ENCODE measurements around the gene PITPNM3. TPM values are rescaled to one million over a fixed set of nuclear protein-coding genes. Genes with fewer than 3 reads are reported as not detected.

PITPNM3 gene
- total and polyA plus RNA-seq, 4 donors: 2.0 to 12.6 (median 5.4) TPM

- DNase-seq: no peak
These were observed 31.0 kb upstream of the PITPNM3 start for GRCh38 chr17:6587310-6587709.

DNA sequence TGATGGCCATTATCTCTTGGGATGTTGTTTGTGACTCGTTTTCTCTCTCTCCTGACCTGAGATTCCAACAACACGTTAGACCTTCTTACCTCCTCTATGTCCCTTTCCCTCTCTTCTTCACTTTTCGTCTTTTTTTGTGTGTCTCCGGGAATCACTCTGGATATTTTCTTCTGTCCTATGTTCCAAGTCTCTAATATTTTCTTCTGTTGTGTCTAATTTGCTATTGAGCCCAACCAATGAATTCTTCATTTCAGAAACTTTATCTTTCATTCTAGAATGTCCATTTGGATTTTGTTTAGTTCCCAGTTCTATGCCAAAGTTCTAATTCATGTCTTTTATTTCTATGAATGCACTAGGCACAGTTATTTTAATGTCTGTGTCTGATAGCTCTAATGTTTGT is 27.1 kb upstream of the PITPNM3 start:
- Histone ChIP-seq H3K4me1 (ENCODE audit: control insufficient read depth in 5 of 5, insufficient read depth in 5 of 5, low read length in 5 of 5) (no peaks in the 10 kb centered on the region), H3K27ac (ENCODE audit: low read depth in 1 of 2, low read length in 1 of 2) (no peak overlapping the region), H3K4me3 (no peak overlapping the region), H3K9ac (ENCODE audit: insufficient read depth in 1 of 2, low read length in 2 of 2) (no peak overlapping the region), H3K36me3 (ENCODE audit: control insufficient read depth in 4 of 4, insufficient read depth in 4 of 4, low read length in 4 of 4) (peaks cover 18 to 63% (median 50%) of the 10 kb centered on the region in 4 donors), H3K9me3 (ENCODE audit: control insufficient read depth in 4 of 4, insufficient read depth in 3 of 4, low read length in 3 of 4) (peaks cover 0 to 4% (median 0%) of the 10 kb centered on the region in 4 donors), H3K27me3 (ENCODE audit: control insufficient read depth in 3 of 3, insufficient read depth in 3 of 3, low read length in 2 of 3) (no peaks in the 10 kb centered on the region)
- TF ChIP-seq, protein P1, sequence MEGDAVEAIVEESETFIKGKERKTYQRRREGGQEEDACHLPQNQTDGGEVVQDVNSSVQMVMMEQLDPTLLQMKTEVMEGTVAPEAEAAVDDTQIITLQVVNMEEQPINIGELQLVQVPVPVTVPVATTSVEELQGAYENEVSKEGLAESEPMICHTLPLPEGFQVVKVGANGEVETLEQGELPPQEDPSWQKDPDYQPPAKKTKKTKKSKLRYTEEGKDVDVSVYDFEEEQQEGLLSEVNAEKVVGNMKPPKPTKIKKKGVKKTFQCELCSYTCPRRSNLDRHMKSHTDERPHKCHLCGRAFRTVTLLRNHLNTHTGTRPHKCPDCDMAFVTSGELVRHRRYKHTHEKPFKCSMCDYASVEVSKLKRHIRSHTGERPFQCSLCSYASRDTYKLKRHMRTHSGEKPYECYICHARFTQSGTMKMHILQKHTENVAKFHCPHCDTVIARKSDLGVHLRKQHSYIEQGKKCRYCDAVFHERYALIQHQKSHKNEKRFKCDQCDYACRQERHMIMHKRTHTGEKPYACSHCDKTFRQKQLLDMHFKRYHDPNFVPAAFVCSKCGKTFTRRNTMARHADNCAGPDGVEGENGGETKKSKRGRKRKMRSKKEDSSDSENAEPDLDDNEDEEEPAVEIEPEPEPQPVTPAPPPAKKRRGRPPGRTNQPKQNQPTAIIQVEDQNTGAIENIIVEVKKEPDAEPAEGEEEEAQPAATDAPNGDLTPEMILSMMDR (IDR thresholded peaks at IDR 0.05; ENCODE audit: control extremely low read depth, extremely low read depth): no peak
- DNase-seq: no peak
- WGBS, 2 donors: 97 to 98% methylated on average over 4 of the region's 4 CpGs
- no peak for ATAC-seq (ENCODE audit: insufficient read depth, low FRiP score)

More at GRCh38 chr17:6587310-6587709, 31.0 kb upstream of the PITPNM3 start:
- ATAC-seq (ENCODE audit: insufficient read depth, low FRiP score): no peak
- H3K27me3 ChIP-seq (ENCODE audit: control insufficient read depth in 3 of 3, insufficient read depth in 3 of 3, low read length in 2 of 3): no peaks in the 10 kb centered on the region
- 91 to 93% methylated on average over 4 of the region's 4 CpGs for WGBS, 2 donors
- peaks cover 0 to 4% (median 0%) of the 10 kb centered on the region in 4 donors for H3K9me3 ChIP-seq (ENCODE audit: control insufficient read depth in 4 of 4, insufficient read depth in 3 of 4, low read length in 3 of 4)
- H3K4me3 ChIP-seq: no peak overlapping the region
- H3K9ac ChIP-seq (ENCODE audit: insufficient read depth in 1 of 2, low read length in 2 of 2): no peak overlapping the region
- TF ChIP-seq, protein P1 (IDR thresholded peaks at IDR 0.05; ENCODE audit: control extremely low read depth, extremely low read depth): no peak
- H3K36me3 ChIP-seq (ENCODE audit: control insufficient read depth in 4 of 4, insufficient read depth in 4 of 4, low read length in 4 of 4): peaks cover 13 to 71% (median 64%) of the 10 kb centered on the region in 4 donors
- no peak overlapping the region for H3K27ac ChIP-seq (ENCODE audit: low read depth in 1 of 2, low read length in 1 of 2)
- peaks cover 0 to 8% (median 0%) of the 10 kb centered on the region in 5 donors for H3K4me1 ChIP-seq (ENCODE audit: control insufficient read depth in 5 of 5, insufficient read depth in 5 of 5, low read length in 5 of 5)

DNA sequence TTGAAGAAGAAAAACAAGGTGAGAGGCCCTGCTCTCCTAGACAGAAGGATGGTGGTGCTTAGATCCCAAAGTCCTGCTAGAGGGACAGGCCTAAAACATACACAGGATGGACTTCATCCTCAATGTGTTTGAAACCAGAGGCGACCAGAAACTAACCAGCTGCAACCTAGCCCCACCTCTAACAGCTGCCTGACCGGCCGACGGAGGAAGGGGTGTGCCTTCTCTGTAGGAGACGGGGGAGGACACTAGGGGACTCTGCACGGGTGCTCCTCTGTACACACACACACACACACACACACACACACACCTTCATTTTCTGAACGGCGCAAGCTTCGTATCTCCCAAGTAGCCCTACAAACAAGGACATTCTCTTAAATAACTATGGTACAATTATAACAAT is 24.3 kb upstream of the PITPNM3 start:
- Histone ChIP-seq H3K27ac (ENCODE audit: low read depth in 1 of 2, low read length in 1 of 2) (no peak overlapping the region), H3K9ac (ENCODE audit: insufficient read depth in 1 of 2, low read length in 2 of 2) (no peak overlapping the region), H3K4me3 (no peak overlapping the region), H3K27me3 (ENCODE audit: control insufficient read depth in 3 of 3, insufficient read depth in 3 of 3, low read length in 2 of 3) (no peaks in the 10 kb centered on the region), H3K9me3 (ENCODE audit: control insufficient read depth in 4 of 4, insufficient read depth in 3 of 4, low read length in 3 of 4) (no peaks in the 10 kb centered on the region), H3K4me1 (ENCODE audit: control insufficient read depth in 5 of 5, insufficient read depth in 5 of 5, low read length in 5 of 5) (peaks cover 0 to 4% (median 0%) of the 10 kb centered on the region in 5 donors), H3K36me3 (ENCODE audit: control insufficient read depth in 4 of 4, insufficient read depth in 4 of 4, low read length in 4 of 4) (peaks cover 11 to 48% (median 34%) of the 10 kb centered on the region in 4 donors)
- WGBS, 2 donors: 88 to 94% methylated on average over 9 of the region's 9 CpGs
- ATAC-seq (ENCODE audit: insufficient read depth, low FRiP score): no peak
- no peak for DNase-seq
- TF ChIP-seq, protein P1 (IDR thresholded peaks at IDR 0.05; ENCODE audit: control extremely low read depth, extremely low read depth): no peak

- no peak for ATAC-seq (ENCODE audit: insufficient read depth, low FRiP score)
These were observed 22.1 kb upstream of the PITPNM3 start for GRCh38 chr17:6578491-6578890.

More at GRCh38 chr17:6578491-6578890, 22.1 kb upstream of the PITPNM3 start:
- H3K4me1 ChIP-seq (ENCODE audit: control insufficient read depth in 5 of 5, insufficient read depth in 5 of 5, low read length in 5 of 5): peaks cover 0 to 10% (median 4%) of the 10 kb centered on the region in 5 donors
- no peak overlapping the region for H3K9ac ChIP-seq (ENCODE audit: insufficient read depth in 1 of 2, low read length in 2 of 2)
- no peak for DNase-seq
- TF ChIP-seq, protein P1 (IDR thresholded peaks at IDR 0.05; ENCODE audit: control extremely low read depth, extremely low read depth): no peak
- peaks cover 10 to 28% (median 20%) of the 10 kb centered on the region in 4 donors for H3K36me3 ChIP-seq (ENCODE audit: control insufficient read depth in 4 of 4, insufficient read depth in 4 of 4, low read length in 4 of 4)
- no peaks in the 10 kb centered on the region for H3K27me3 ChIP-seq (ENCODE audit: control insufficient read depth in 3 of 3, insufficient read depth in 3 of 3, low read length in 2 of 3)
- H3K9me3 ChIP-seq (ENCODE audit: control insufficient read depth in 4 of 4, insufficient read depth in 3 of 4, low read length in 3 of 4): no peaks in the 10 kb centered on the region
- no peak overlapping the region for H3K4me3 ChIP-seq
- no peak overlapping the region for H3K27ac ChIP-seq (ENCODE audit: low read depth in 1 of 2, low read length in 1 of 2)
- 80 to 98% methylated on average over 6 of the region's 6 CpGs for WGBS, 2 donors
